HG03460 (cell line): Measurements from ENCODE around the gene RIN1.

Experiments used
- ATAC-seq: cut with Tn5 transposase; IDR thresholded peaks from one replicate; pipeline ENCODE4 v1.9.1; 2021; ENCODE audit not compliant: unreplicated experiment

RIN1 gene

DNA sequence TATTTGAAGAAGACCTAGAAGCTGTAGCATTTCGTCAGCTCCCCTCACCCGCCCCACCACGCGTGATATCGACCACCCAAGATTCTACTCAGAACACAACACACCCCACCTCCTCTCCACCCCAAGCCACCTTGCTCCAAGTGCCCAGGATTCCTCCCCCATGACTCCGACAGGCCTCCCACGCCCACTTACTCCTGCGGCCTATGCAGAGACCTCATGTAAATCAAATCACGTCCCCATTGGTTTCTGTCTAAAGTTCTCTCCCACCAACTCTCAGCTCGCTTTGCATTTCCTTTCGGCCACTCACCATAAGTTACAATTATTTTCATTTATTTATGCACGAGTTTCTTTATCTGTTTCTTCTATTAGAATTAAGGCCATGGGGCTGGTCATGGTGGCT lies 33.6 kb downstream of the RIN1 start:
- no peak for ATAC-seq

- ATAC-seq: no peak
Observed at GRCh38 chr11:66299186-66299585, 37.0 kb downstream of the RIN1 start.

- ATAC-seq: no peak
Observed at GRCh38 chr11:66297610-66298009, 38.6 kb downstream of the RIN1 start.

- ATAC-seq: no peak
Observed at GRCh38 chr11:66294626-66295620, 41.3 kb downstream of the RIN1 start.

GRCh38 chr11:66293777-66294625 lies 42.2 kb downstream of the RIN1 start:
- ATAC-seq: no peak

- no peak for ATAC-seq
Observed at GRCh38 chr11:66293352-66293751, 42.9 kb downstream of the RIN1 start.

GRCh38 chr11:66292543-66293332 lies 43.5 kb downstream of the RIN1 start:
- no peak for ATAC-seq

DNA sequence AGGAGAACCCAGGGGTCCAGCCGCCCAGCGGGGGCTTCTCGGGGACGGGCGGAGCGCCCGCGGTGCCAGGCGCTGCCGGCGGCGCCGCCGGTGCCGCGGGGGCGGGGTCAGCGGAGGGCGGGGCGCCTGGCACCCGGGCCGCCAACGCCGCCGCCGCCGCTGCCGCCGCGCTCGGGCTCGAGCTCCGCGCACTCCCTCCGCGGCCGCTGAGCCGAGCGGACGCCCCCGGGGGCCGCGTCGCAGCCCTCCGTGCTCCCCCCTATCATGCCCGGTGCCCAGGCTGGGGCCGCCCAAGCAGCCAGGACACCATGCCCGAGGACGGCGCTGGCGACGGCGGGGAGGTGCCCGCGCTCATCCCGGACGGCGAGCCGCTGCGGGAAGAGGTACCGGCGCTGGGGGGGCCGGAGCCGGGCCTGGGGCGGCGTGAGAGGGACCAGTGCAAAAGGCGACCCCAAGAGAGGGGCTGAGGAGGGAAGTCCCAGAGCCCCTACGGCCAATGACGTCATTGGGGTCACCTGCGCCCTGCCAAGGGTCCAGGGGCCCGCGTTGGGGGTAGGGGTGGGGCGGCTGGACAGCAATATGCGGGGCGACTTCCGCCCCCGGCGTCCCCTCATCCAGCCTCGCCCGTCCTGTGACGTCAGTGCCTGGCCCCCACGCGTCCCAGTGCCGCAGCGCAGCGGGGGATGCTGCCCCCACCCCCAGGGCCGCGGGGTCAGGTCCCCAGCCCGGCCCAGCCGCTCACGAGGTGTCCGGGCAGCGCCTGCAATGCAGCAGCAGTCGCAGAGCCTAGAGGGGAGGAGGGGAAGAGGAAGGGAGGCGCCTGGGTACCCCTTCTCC lies 44.3 kb downstream of the RIN1 start, which contains the start of gene TMEM151A:
Gene TMEM151A (plus strand): TSS at position 189 of the 837 bp plus-strand sequence. CDS start 120 bp downstream, at position 309.
- no peak for ATAC-seq

- ATAC-seq: no peak
Observed at GRCh38 chr11:66291303-66291705, 44.9 kb downstream of the RIN1 start.

GRCh38 chr11:66290330-66290621 lies 46.0 kb downstream of the RIN1 start:
- no peak for ATAC-seq

- ATAC-seq: peak; percentile 38
Observed at GRCh38 chr11:66289548-66290329, 46.5 kb downstream of the RIN1 start.

DNA sequence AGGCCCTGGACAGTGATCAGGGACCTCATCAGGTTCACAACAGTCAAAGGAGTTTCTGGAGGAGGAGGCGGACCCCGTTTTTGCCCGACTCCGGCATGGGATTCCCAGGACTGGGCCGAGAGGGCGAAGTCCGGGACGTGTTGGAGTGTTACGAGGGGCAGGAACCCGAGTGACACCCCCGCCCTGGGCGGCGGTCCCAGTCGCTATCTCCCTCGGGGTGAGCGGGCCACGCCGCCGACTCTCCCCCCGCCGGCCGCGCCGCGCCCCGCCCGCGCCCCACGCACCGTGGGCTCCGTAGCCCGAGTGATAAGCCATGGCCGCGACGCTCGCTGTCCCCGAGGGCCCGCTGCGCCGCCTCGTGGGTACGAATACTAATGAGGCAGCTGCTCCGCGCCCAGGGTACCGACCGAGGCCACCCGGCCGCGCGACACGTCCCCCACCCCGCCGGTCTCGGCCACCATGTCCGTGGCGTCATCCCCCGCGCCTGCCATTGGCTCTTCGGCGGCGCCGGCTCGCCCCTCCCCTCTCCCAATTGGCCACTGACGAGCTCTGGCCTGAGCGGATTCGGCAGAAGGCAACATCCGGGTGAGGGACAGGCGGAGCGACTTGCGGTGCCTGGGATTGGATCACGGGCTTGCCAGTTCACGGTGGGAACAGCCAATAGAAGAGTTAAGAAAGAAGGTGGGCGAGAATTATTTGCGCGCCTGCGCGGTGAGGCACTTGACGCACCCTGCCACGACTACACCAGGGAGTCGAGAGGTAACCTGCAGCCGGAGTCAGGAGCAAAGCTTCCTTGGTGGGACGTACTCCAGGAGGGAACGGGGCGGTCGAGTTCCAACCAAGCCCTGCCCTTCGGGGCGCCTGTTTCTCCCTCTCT lies 47.3 kb downstream of the RIN1 start, which contains the start of gene YIF1A:
Gene YIF1A (minus strand): TSS at position 473 of the 877 bp plus-strand sequence. CDS start 158 bp downstream, at position 315.
- peak; percentile 90 for ATAC-seq

DNA sequence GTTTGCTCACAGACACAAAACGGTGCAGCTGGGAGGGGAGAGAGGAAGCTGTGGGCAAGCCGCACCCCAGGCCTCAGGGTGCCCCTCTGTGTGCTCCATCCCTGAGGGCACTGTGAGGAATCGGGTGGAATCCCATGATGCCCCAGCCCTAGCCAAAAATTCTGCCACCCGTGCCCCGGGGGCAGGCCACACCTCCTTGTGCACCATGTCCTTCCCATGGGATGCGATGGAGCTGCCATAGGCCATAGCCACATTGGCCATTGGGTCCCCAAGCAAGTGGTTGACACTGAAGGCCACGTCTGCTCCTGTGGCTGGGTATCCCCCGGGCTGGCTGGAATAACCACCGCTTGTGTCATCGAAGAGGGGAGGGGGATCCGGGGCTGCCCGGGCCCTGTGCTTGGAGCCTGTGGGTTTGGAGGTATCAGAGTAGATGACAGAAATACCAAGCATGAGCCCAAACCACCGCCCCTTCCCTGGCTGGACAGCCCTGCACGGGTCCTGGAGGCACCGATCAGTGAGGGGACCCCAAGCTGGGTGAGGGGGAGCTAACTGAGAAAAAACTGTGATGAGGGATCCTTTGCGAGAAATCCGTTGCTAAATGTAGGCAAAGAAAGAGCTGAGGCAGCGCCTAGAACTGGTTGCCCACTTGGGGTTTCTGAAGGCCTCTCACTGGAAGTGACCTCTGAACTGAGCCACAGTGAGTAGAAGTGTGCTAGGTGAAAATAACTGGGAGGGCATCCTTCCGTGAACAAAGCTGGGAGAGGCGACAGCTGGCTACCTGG lies 48.2 kb downstream of the RIN1 start:
- no peak for ATAC-seq

- no peak for ATAC-seq
Observed at GRCh38 chr11:66287211-66287888, 48.9 kb downstream of the RIN1 start.

- no peak for ATAC-seq
Observed at GRCh38 chr11:66286699-66287098, 49.5 kb downstream of the RIN1 start.

GRCh38 chr11:66285250-66285947 lies 50.8 kb downstream of the RIN1 start:
- ATAC-seq: no peak
